Karpas-422 (cell line): Measurements from ENCODE around the gene MED13L. TPM values are rescaled to one million over a fixed set of nuclear protein-coding genes. Genes with fewer than 3 reads are reported as not detected.

ENCODE experiments used
- DNase-seq: peaks from one replicate; pipeline ENCODE4 v3.0.0-alpha.2; 2015
- H2AFZ ChIP-seq: fragments of 200-600 bp; sonication (generic); 2 replicates; pipeline ENCODE4 v1.6.1; 2014; ENCODE audit warnings: antibody characterized with exemption, low read length, mixed read lengths
- H3K27ac ChIP-seq: fragments of 200-600 bp; sonication (generic); 2 replicates; pipeline ENCODE4 v1.5.1; 2014; ENCODE audit warnings: mild to moderate bottlenecking, low read length, moderate library complexity
- H3K27me3 ChIP-seq: fragments of 200-600 bp; sonication (generic); 2 replicates; pipeline ENCODE4 v1.6.1; 2014; ENCODE audit warnings: low read length, mixed read lengths
- H3K36me3 ChIP-seq: fragments of 200-600 bp; sonication (generic); 2 replicates; pipeline ENCODE4 v1.6.1; 2014; ENCODE audit warnings: low read length, mixed read lengths; ENCODE audit not compliant: insufficient read depth
- H3K4me1 ChIP-seq: fragments of 200-600 bp; sonication (generic); 2 replicates; pipeline ENCODE4 v1.6.1; 2014; ENCODE audit warnings: mild to moderate bottlenecking, low read length, mixed read lengths
- H3K4me2 ChIP-seq: fragments of 200-600 bp; sonication (generic); 2 replicates; pipeline ENCODE4 v1.6.1; 2014; ENCODE audit warnings: low read length, low read depth, mild to moderate bottlenecking; ENCODE audit not compliant: poor library complexity, severe bottlenecking
- H3K4me3 ChIP-seq: fragments of 200-600 bp; sonication (generic); 2 replicates; pipeline ENCODE4 v1.5.1; 2014; ENCODE audit warnings: mild to moderate bottlenecking, antibody characterized with exemption, low read length, mixed read lengths
- H3K79me2 ChIP-seq: fragments of 200-600 bp; sonication (generic); 2 replicates; pipeline ENCODE4 v1.6.1; 2014; ENCODE audit warnings: mild to moderate bottlenecking, low read length, mixed read lengths
- H3K9ac ChIP-seq: fragments of 200-600 bp; sonication (generic); 2 replicates; pipeline ENCODE4 v1.6.0; 2014; ENCODE audit warnings: low read length
- H3K9me2 ChIP-seq: fragments of 200-600 bp; sonication (generic), shearing (Covaris generic); replicated peaks from 2 replicates; pipeline ENCODE4 v1.6.0; 2014; ENCODE audit warnings: mild to moderate bottlenecking, low read length, moderate library complexity; ENCODE audit not compliant: insufficient read depth
- H3K9me3 ChIP-seq: fragments of 300-700, 200-600 bp; sonication (generic); 2 replicates; pipeline ENCODE4 v1.6.1; 2014; ENCODE audit warnings: low read length, mixed read lengths
- H4K20me1 ChIP-seq: fragments of 200-600 bp; sonication (generic); 2 replicates; pipeline ENCODE4 v1.6.1; 2014; ENCODE audit warnings: mild to moderate bottlenecking, antibody characterized with exemption, low read length, low read depth; ENCODE audit not compliant: insufficient read depth
- total RNA-seq: library from RNA; depleted of rRNA; stranded (reverse); fragments of >200 nt; shearing (Covaris generic); gene quantifications from 2 replicates; pipeline ENCODE4 v1.2.3, GENCODE V29; 2014; ENCODE audit warnings: low replicate concordance

The MED13L gene
- total RNA-seq, 1 experiment from 2014 or later: 37.5 TPM

DNA sequence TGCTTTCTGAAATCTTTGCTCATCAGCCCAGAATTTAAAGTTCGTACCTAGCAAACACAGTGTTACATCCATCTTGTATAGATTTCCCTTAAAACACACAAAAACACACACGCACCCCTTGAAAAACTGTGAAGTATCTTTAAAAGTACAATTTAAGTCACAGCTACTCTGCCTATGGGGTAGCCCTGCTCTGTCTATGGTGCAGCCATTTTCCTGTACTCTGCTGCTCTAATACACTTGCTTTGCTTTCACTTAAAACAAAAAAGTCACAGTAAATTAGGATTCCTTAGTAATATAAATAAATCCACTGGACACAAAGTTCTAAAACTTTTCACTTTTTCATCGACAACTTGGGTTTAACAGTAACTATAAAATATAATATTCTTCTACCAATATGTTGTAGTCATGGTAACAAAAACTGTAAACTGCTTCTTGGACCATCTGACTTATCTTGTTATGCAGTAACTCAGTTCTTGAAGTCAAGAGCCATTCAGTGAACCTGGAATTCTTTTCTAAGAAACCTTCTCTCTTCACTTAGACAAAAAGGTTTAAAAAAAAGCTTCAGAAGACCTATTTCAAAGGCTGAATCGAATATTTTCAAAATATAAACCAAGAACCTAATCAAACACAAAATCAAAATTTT, 63.5 kb downstream of the MED13L start:
- no peak overlapping the region for H3K27ac ChIP-seq
- no peak overlapping the region for H3K9ac ChIP-seq
- H3K27me3 ChIP-seq: no peaks in the 10 kb centered on the region
- no peak overlapping the region for H3K4me2 ChIP-seq
- no peak overlapping the region for H2AFZ ChIP-seq
- DNase-seq: no peak
- H3K4me3 ChIP-seq: no peak overlapping the region
- no peaks in the 10 kb centered on the region for H3K9me2 ChIP-seq
- no peaks in the 10 kb centered on the region for H3K79me2 ChIP-seq
- peaks cover 70% of the 10 kb centered on the region for H4K20me1 ChIP-seq
- H3K36me3 ChIP-seq: no peaks in the 10 kb centered on the region
- no peaks in the 10 kb centered on the region for H3K9me3 ChIP-seq
- no peaks in the 10 kb centered on the region for H3K4me1 ChIP-seq

DNA sequence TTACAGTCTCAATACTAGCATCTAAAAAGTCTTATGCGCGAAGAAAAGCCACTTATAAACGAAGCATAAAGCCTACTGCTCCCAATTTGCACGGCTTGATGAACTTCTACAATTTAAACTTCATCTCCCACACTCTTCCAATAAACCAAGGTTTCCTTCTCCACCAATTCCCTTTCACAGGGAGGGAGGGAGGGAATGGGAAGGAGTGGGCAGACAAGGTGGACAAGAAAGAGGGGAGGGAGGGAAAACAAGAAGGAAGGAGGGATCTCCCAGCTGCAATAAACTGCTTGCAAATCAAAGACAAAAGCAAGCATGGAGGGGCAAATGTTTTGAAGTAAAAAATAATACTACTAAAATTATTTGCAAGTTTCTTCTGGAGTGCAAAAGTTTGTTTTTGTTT, 64.5 kb downstream of the MED13L start:
- H3K27ac ChIP-seq: no peak overlapping the region
- no peak overlapping the region for H2AFZ ChIP-seq
- H4K20me1 ChIP-seq: peaks cover 73% of the 10 kb centered on the region
- no peak overlapping the region for H3K4me2 ChIP-seq
- no peak overlapping the region for H3K4me3 ChIP-seq
- no peaks in the 10 kb centered on the region for H3K9me2 ChIP-seq
- H3K9ac ChIP-seq: no peak overlapping the region
- H3K79me2 ChIP-seq: no peaks in the 10 kb centered on the region
- H3K9me3 ChIP-seq: no peaks in the 10 kb centered on the region
- no peaks in the 10 kb centered on the region for H3K27me3 ChIP-seq
- DNase-seq: no peak
- H3K4me1 ChIP-seq: no peaks in the 10 kb centered on the region
- H3K36me3 ChIP-seq: no peaks in the 10 kb centered on the region

DNA sequence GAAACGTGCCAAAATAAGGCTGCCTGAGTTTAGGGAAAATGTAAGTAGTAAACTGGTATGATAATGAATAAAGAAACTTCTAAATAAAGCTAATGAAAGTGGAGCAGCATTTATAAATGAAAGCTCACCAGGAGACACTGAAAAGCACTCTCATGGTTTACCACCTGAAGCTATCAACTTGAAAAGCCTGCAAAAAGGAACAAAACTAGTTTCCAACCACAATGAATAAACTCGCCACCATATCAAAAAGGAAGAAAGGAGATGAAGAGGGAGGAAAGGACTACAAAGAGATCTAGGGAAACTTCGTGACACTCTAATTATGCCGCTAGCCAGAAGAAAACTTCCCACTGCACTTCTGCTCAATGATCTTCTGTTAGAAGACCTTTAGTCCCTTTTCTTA, 66.7 kb downstream of the MED13L start:
- H3K4me1 ChIP-seq: no peaks in the 10 kb centered on the region
- peaks cover 69% of the 10 kb centered on the region for H4K20me1 ChIP-seq
- H3K4me2 ChIP-seq: no peak overlapping the region
- H3K27me3 ChIP-seq: no peaks in the 10 kb centered on the region
- no peak overlapping the region for H3K27ac ChIP-seq
- no peak overlapping the region for H3K9ac ChIP-seq
- no peak overlapping the region for H3K4me3 ChIP-seq
- H3K36me3 ChIP-seq: no peaks in the 10 kb centered on the region
- H2AFZ ChIP-seq: no peak overlapping the region
- no peak for DNase-seq
- H3K79me2 ChIP-seq: no peaks in the 10 kb centered on the region
- no peaks in the 10 kb centered on the region for H3K9me2 ChIP-seq
- H3K9me3 ChIP-seq: no peaks in the 10 kb centered on the region

DNA sequence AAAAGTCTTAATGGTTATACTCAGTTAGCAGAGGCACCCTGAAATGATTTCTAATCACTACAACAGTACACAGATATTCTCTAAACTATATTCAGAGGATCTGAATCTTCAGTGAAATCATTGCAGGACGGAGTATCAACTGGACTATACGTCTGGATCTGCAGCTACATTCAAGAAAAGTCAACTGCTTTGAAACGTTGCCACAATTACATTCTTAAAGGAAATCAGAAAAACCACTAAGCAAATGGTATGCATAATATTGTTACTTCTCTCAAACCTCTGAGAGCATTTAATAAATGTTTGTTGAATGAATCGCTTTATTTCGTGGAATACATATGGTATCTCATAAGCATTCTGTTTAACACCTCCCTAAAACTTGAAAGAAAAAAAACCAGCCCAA, 67.4 kb downstream of the MED13L start:
- no peaks in the 10 kb centered on the region for H3K9me2 ChIP-seq
- H3K4me2 ChIP-seq: no peak overlapping the region
- H2AFZ ChIP-seq: no peak overlapping the region
- H3K4me1 ChIP-seq: no peaks in the 10 kb centered on the region
- H3K27me3 ChIP-seq: no peaks in the 10 kb centered on the region
- no peak overlapping the region for H3K4me3 ChIP-seq
- H3K36me3 ChIP-seq: no peaks in the 10 kb centered on the region
- no peaks in the 10 kb centered on the region for H3K79me2 ChIP-seq
- no peak overlapping the region for H3K27ac ChIP-seq
- no peaks in the 10 kb centered on the region for H3K9me3 ChIP-seq
- no peak for DNase-seq
- H4K20me1 ChIP-seq: peaks cover 68% of the 10 kb centered on the region
- no peak overlapping the region for H3K9ac ChIP-seq

DNA sequence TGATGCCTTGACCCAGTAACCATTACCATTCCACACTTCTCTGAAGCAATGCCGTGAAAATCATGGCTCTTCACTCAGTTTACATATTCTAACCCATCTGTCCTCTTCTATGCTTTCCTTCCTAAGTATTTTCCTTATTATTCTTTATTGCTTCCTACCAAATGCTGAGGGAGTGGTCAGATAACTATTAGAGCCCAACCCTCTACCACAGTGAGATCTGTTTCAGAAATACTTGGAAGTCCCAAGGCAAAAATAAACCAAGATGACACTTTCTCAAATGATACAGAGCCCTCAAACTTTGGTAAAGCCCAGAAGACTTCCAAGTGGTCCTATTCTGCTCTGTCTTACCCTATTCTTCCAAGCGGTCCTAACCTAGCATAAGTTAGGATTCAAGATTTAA, 68.0 kb downstream of the MED13L start:
- Histone ChIP-seq H3K9me3 (no peaks in the 10 kb centered on the region), H4K20me1 (peaks cover 64% of the 10 kb centered on the region), H3K79me2 (no peaks in the 10 kb centered on the region), H3K4me3 (no peak overlapping the region), H3K9me2 (no peaks in the 10 kb centered on the region), H3K36me3 (no peaks in the 10 kb centered on the region), H3K4me1 (no peaks in the 10 kb centered on the region), H3K27me3 (no peaks in the 10 kb centered on the region), H3K27ac (no peak overlapping the region), H3K4me2 (no peak overlapping the region), H2AFZ (no peak overlapping the region), H3K9ac (no peak overlapping the region)
- no peak for DNase-seq

DNA sequence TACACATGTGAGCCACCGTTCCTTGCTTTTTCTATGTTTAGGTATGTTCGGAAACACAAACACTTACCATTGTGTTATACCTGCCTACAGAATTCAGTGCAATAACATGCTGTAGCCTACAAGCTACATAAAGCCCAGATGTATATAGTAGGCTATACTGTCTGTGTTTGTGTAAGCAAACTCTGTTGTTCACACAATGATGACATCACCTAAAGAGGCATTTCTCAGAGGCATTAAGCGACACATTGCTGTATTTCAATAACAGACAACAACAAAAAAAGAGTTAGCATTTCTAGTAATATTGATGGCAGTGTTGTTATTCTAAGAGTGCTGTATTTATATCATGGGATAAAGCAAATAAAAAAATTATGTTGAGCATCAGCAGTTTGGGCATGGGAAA, 70.2 kb downstream of the MED13L start:
- Histone ChIP-seq H3K27me3 (no peaks in the 10 kb centered on the region), H4K20me1 (peaks cover 56% of the 10 kb centered on the region), H3K4me3 (no peak overlapping the region), H3K36me3 (no peaks in the 10 kb centered on the region), H3K27ac (no peak overlapping the region), H2AFZ (no peak overlapping the region), H3K9me3 (no peaks in the 10 kb centered on the region), H3K4me1 (no peaks in the 10 kb centered on the region), H3K79me2 (no peaks in the 10 kb centered on the region), H3K9ac (no peak overlapping the region), H3K9me2 (no peaks in the 10 kb centered on the region), H3K4me2 (no peak overlapping the region)
- DNase-seq: no peak

DNA sequence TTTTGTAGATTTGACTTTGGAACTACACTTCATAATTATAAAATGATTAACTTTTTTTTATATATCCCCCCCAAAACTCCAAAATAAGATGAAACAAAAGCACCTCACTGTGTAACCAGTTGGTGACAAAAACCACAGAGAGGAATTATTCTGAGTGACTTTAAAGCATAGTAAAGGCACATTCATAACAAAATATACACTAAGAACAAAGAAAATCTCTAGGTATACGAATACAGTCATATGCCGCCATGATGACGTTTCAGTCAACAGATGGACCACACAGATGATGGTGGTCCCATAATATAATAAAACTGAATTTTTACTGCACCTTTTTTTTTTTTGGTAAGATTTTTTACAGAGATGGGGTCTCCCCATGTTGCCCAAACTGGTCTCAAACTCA, 70.7 kb downstream of the MED13L start:
- H3K79me2 ChIP-seq: no peaks in the 10 kb centered on the region
- H3K27ac ChIP-seq: no peak overlapping the region
- peaks cover 56% of the 10 kb centered on the region for H4K20me1 ChIP-seq
- no peaks in the 10 kb centered on the region for H3K9me2 ChIP-seq
- no peak overlapping the region for H3K9ac ChIP-seq
- H3K9me3 ChIP-seq: no peaks in the 10 kb centered on the region
- no peaks in the 10 kb centered on the region for H3K4me1 ChIP-seq
- no peaks in the 10 kb centered on the region for H3K36me3 ChIP-seq
- DNase-seq: no peak
- H3K4me2 ChIP-seq: no peak overlapping the region
- no peaks in the 10 kb centered on the region for H3K27me3 ChIP-seq
- H2AFZ ChIP-seq: no peak overlapping the region
- H3K4me3 ChIP-seq: no peak overlapping the region

DNA sequence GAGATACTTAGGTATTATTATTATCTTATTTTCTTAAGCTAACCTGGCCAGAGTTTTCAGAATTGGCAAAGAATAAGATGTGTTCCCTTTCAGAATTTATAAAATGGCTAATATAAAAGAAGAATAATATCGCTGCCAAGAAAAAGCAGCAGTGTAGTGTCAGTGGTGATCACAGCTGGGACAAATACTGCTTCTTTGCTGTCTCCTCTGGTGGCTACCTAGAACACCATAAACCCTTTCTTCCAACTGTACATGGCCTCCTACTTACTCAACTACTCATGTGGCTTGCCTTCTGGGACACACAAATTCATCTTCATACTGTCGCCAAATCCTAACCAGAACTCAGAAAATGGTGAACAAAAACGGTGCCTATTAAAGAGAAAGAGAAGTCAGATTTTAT, 72.7 kb downstream of the MED13L start:
- H3K4me3 ChIP-seq: no peak overlapping the region
- H3K27me3 ChIP-seq: no peaks in the 10 kb centered on the region
- no peaks in the 10 kb centered on the region for H3K36me3 ChIP-seq
- H3K79me2 ChIP-seq: no peaks in the 10 kb centered on the region
- H3K9me2 ChIP-seq: no peaks in the 10 kb centered on the region
- H3K9ac ChIP-seq: no peak overlapping the region
- no peaks in the 10 kb centered on the region for H3K4me1 ChIP-seq
- H2AFZ ChIP-seq: no peak overlapping the region
- no peaks in the 10 kb centered on the region for H3K9me3 ChIP-seq
- H4K20me1 ChIP-seq: peaks cover 45% of the 10 kb centered on the region
- no peak overlapping the region for H3K4me2 ChIP-seq
- DNase-seq: no peak
- no peak overlapping the region for H3K27ac ChIP-seq

DNA sequence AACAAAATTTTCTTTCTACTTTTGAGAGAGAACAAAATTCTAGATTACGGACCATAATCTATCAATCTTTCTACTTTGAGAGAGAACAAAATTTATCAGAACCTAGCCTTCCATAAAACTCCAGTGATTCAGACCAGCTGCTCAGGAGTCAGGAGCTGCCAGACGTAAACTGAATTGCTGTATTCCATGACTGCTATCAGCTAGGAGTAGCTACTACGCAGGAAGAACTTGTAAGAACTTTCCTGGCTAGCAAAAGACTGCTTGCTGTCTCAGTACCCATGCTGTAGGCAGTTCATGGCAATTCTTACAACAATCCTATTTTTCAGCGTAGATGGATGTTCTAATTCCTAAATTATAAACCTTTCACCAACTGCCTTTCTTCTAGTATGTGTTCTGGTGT, 73.3 kb downstream of the MED13L start:
- H3K4me2 ChIP-seq: no peak overlapping the region
- H4K20me1 ChIP-seq: peaks cover 41% of the 10 kb centered on the region
- no peak overlapping the region for H3K4me3 ChIP-seq
- H3K9me2 ChIP-seq: no peaks in the 10 kb centered on the region
- H3K36me3 ChIP-seq: no peaks in the 10 kb centered on the region
- no peak overlapping the region for H3K27ac ChIP-seq
- no peaks in the 10 kb centered on the region for H3K4me1 ChIP-seq
- H3K79me2 ChIP-seq: no peaks in the 10 kb centered on the region
- H3K27me3 ChIP-seq: no peaks in the 10 kb centered on the region
- no peaks in the 10 kb centered on the region for H3K9me3 ChIP-seq
- no peak overlapping the region for H2AFZ ChIP-seq
- no peak overlapping the region for H3K9ac ChIP-seq
- no peak for DNase-seq
